Measurements from ENCODE around the gene OTOP1.
"Not testable (repeated sequence)": the region's sequence is repeated elsewhere in the genome, so short reads cannot be mapped to it uniquely, and the experiment has no call there.

Gene OTOP1

GRCh38 chr4:4248029-4248884, 21.5 kb upstream of the OTOP1 start, which contains the start of gene TMEM128:
TSS of gene TMEM128 (minus strand) at chr4:4248223. CDS start at chr4:4248202, 21 bp downstream.
- peak; percentile 96 for ATAC-seq

GRCh38 chr4:4247696-4248028, 20.9 kb upstream of the OTOP1 start:
- TF ChIP-seq POU6F1 (CRISPR knock-in tag; IDR thresholded peaks at IDR 0.05; ENCODE audit: borderline replicate concordance, low read depth) (no peak), ARNTL (CRISPR knock-in tag; IDR thresholded peaks at IDR 0.05; ENCODE audit: borderline replicate concordance, low read depth) (no peak), PPARA (CRISPR knock-in tag; IDR thresholded peaks at IDR 0.05; ENCODE audit: borderline replicate concordance) (no peak), ZNF8 (CRISPR knock-in tag; IDR thresholded peaks at IDR 0.05) (no peak), TCF4 (CRISPR knock-in tag; IDR thresholded peaks at IDR 0.05; ENCODE audit: borderline replicate concordance) (no peak), ZC3H10 (CRISPR knock-in tag; IDR thresholded peaks at IDR 0.05) (no peak), ISL1 (CRISPR knock-in tag; IDR thresholded peaks at IDR 0.05) (no peak)
- ATAC-seq: peak; percentile 13

More at GRCh38 chr4:4248029-4248884, 21.5 kb upstream of the OTOP1 start, which contains the start of gene TMEM128:
- TF ChIP-seq PPARA (CRISPR knock-in tag; IDR thresholded peaks at IDR 0.05; ENCODE audit: borderline replicate concordance): no peak
- TF ChIP-seq ZFP3 (CRISPR knock-in tag; IDR thresholded peaks at IDR 0.05): peak; percentile 43; the same call in 1 of the 2 replicates
- no peak for TF ChIP-seq ZNF8 (CRISPR knock-in tag; IDR thresholded peaks at IDR 0.05)
- 0 out of 2 replicates have a peak, but pooled peaks have one; percentile 21 for TF ChIP-seq POU6F1 (CRISPR knock-in tag; IDR thresholded peaks at IDR 0.05; ENCODE audit: borderline replicate concordance, low read depth)

- no peak for ATAC-seq
- no peak for TF ChIP-seq ISL1 (CRISPR knock-in tag; IDR thresholded peaks at IDR 0.05)
- TF ChIP-seq ZNF70 (CRISPR knock-in tag; IDR thresholded peaks at IDR 0.05): no peak
- TF ChIP-seq PPARA (CRISPR knock-in tag; IDR thresholded peaks at IDR 0.05; ENCODE audit: borderline replicate concordance): no peak
- no peak for TF ChIP-seq ZNF565 (CRISPR knock-in tag; conservative IDR thresholded peaks at IDR 0.05; ENCODE audit: low read depth)
- TF ChIP-seq ZFP30 (CRISPR knock-in tag; IDR thresholded peaks at IDR 0.05): no peak
- TF ChIP-seq, protein P1, sequence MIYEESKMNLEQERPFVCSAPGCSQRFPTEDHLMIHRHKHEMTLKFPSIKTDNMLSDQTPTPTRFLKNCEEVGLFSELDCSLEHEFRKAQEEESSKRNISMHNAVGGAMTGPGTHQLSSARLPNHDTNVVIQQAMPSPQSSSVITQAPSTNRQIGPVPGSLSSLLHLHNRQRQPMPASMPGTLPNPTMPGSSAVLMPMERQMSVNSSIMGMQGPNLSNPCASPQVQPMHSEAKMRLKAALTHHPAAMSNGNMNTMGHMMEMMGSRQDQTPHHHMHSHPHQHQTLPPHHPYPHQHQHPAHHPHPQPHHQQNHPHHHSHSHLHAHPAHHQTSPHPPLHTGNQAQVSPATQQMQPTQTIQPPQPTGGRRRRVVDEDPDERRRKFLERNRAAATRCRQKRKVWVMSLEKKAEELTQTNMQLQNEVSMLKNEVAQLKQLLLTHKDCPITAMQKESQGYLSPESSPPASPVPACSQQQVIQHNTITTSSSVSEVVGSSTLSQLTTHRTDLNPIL (CRISPR knock-in tag; IDR thresholded peaks at IDR 0.05; ENCODE audit: low read depth): no peak
- no peak for TF ChIP-seq OSR1 (CRISPR knock-in tag; IDR thresholded peaks at IDR 0.05)
- no peak for TF ChIP-seq BACH2 (CRISPR knock-in tag; IDR thresholded peaks at IDR 0.05; ENCODE audit: borderline replicate concordance)
- no peak for TF ChIP-seq TCF4 (CRISPR knock-in tag; IDR thresholded peaks at IDR 0.05; ENCODE audit: borderline replicate concordance)
- TF ChIP-seq CSDC2 (CRISPR knock-in tag; IDR thresholded peaks at IDR 0.05): no peak
- no peak for TF ChIP-seq POU6F1 (CRISPR knock-in tag; IDR thresholded peaks at IDR 0.05; ENCODE audit: borderline replicate concordance, low read depth)
These were observed 18.4 kb upstream of the OTOP1 start for GRCh38 chr4:4245172-4245571.

DNA sequence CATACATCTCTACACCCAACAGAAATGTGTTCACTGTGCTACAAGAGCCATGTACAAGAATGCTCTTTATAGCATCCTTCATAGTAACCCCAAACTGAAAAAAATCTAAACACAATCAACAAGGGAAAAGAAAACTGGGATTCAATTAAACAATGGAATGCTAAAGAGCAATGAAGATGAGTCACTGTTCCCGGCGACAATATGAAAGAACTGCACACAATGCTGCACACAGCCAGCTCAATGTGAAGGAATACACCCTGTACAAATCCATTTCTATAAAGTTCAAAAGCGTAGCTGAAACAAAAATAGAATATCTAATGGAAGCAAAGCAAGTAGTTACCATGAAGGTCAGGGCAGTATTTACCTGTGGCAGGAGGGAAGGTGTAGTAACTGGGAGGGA, 12.8 kb upstream of the OTOP1 start:
- not testable (repeated sequence) for ATAC-seq

DNA sequence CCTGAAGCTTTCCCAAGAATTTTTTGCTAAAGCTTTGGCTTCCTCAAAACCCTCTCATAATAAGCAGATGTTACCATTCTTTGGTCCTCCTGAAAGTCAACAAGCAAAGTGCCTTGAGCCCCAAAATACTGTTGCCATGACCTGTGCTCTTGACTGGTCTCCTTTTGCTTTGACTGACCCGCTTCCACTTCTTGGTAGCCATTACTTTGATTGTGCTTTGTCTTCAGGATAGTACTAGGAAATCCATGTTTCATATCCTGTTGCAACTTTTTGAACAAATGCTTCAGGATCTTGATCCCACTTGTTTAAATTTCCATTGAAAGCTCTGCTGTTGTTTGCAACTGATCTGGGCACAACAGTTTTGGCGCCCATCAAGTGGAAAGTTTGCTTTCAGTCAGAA, 6.9 kb upstream of the OTOP1 start:
- TF ChIP-seq CSDC2 (CRISPR knock-in tag; IDR thresholded peaks at IDR 0.05): no peak
- no peak for TF ChIP-seq ESRRG (CRISPR knock-in tag; IDR thresholded peaks at IDR 0.05)
- TF ChIP-seq PPARA (CRISPR knock-in tag; IDR thresholded peaks at IDR 0.05; ENCODE audit: borderline replicate concordance): no peak
- no peak for TF ChIP-seq ARNTL (CRISPR knock-in tag; IDR thresholded peaks at IDR 0.05; ENCODE audit: borderline replicate concordance, low read depth)
- no peak for TF ChIP-seq ZFP30 (CRISPR knock-in tag; IDR thresholded peaks at IDR 0.05)
- no peak for TF ChIP-seq TCF4 (CRISPR knock-in tag; IDR thresholded peaks at IDR 0.05; ENCODE audit: borderline replicate concordance)
- TF ChIP-seq, protein P2, sequence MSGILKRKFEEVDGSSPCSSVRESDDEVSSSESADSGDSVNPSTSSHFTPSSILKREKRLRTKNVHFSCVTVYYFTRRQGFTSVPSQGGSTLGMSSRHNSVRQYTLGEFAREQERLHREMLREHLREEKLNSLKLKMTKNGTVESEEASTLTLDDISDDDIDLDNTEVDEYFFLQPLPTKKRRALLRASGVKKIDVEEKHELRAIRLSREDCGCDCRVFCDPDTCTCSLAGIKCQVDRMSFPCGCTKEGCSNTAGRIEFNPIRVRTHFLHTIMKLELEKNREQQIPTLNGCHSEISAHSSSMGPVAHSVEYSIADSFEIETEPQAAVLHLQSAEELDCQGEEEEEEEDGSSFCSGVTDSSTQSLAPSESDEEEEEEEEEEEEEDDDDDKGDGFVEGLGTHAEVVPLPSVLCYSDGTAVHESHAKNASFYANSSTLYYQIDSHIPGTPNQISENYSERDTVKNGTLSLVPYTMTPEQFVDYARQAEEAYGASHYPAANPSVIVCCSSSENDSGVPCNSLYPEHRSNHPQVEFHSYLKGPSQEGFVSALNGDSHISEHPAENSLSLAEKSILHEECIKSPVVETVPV (CRISPR knock-in tag; IDR thresholded peaks at IDR 0.05): no peak
- no peak for ATAC-seq
